Retinal pigment epithelial cell (primary cell): ENCODE measurements around the gene SUPT3H.

Source experiments
- DNase-seq: peaks from one replicate; pipeline ENCODE4 v3.0.0-alpha.2; 2010; ENCODE audit warnings: low read depth
- H3K4me3 ChIP-seq: 2 replicates; pipeline ENCODE4 v1.5.1; 2011; ENCODE audit warnings: mild to moderate bottlenecking, low read length, control low read depth, moderate library complexity
- TF ChIP-seq, protein P1 (sequence below): conservative IDR thresholded peaks from 2 replicates; pipeline ENCODE4 v1.5.1; 2011; ENCODE audit warnings: low read depth, low read length, control low read depth, inconsistent platforms

Gene SUPT3H

DNA sequence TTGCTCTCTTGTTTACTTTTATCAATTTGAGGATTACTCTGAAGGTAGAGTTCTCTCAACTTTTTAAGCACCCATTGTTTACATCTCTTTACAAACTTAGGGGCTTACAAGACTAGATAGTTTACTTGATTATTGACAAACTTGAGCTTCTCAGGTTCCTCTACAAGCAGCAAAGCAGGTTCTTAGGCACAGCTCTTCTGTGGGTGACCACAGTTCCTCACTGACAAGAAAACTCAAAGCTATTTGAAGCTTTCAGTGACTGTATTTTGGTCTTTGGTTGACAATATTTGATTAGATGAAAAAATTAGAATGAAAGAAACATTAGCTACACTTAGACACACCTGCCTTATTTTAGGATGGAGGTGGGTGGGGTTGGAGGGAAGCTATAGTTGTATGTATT lies 376.9 kb downstream of the SUPT3H start:
- no peak for DNase-seq
- TF ChIP-seq, protein P1, sequence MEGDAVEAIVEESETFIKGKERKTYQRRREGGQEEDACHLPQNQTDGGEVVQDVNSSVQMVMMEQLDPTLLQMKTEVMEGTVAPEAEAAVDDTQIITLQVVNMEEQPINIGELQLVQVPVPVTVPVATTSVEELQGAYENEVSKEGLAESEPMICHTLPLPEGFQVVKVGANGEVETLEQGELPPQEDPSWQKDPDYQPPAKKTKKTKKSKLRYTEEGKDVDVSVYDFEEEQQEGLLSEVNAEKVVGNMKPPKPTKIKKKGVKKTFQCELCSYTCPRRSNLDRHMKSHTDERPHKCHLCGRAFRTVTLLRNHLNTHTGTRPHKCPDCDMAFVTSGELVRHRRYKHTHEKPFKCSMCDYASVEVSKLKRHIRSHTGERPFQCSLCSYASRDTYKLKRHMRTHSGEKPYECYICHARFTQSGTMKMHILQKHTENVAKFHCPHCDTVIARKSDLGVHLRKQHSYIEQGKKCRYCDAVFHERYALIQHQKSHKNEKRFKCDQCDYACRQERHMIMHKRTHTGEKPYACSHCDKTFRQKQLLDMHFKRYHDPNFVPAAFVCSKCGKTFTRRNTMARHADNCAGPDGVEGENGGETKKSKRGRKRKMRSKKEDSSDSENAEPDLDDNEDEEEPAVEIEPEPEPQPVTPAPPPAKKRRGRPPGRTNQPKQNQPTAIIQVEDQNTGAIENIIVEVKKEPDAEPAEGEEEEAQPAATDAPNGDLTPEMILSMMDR, result no peak

DNA sequence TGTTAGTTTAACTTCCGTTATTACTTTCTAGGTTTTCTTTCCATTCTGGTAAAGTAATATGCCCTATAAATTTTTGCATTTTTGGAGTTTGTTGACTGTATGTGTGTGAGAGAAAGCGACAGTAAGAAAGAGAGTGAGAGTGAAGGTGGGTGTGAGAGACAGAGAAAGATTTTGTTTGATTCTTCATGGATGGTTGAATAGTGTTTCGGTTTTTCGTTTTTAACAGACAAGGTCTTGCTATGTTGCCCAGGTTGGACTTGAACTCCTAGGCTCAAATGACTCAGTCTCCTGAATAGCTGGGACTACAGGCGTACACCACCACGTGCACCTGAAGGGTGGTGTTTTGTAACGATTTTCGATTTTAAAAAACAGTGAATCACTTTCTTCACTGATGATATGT lies 378.7 kb downstream of the SUPT3H start:
- H3K4me3 ChIP-seq, result no peak overlapping the region
- no peak for DNase-seq
- TF ChIP-seq, protein P1, result no peak

More for the DNA sequence above, 376.9 kb downstream of the SUPT3H start:
- no peak overlapping the region for H3K4me3 ChIP-seq

DNA sequence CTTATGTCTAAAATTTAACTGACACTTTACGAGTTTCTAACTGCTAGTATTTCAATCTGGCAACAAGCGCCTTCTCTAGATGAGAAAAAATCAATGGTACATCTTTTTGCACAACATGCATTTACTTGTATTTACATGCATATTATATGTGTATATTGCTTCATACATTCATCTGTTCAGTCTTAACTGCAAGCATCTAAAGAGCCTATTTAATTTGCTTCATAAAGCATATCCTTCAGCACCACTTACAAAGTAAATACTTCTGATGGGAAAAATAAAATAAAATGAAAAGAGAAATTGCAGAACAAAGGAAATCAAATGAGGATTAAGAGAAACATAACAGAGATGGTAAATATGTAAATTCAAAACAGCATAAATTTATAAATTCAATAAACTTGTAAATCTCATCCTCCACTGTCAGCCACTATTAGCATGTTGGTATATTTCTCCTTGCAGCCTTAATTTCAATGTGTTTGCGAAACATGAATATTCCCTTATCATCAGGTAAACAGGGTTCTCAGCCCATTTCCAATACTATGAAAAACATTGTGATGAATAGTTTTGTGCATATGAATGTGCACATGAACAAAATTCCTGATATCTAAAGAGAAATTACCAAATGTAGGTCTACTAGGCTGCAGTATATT lies 382.1 kb downstream of the SUPT3H start:
- no peak for DNase-seq
- H3K4me3 ChIP-seq, result no peak overlapping the region
- TF ChIP-seq, protein P1, result no peak

DNA sequence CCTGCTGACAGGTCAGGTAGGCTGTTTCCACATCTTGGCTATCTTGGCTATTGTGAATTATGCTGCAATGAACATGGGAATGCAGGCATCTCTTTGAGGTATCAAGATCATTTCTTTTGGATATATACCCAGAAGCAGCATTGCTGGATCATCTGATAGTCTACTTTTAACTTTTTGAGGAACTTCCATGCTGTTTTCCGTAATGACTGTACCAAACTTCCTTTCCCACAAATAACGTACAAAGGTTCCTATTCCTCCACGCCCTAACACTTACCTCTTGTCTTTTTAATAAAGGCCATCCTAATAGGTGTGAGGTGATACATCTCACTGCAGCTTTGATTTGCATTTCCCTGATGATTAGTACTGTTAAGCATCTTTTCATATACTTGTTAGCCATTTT lies 388.3 kb downstream of the SUPT3H start:
- TF ChIP-seq, protein P1, result no peak
- no peak overlapping the region for H3K4me3 ChIP-seq
- no peak for DNase-seq

DNA sequence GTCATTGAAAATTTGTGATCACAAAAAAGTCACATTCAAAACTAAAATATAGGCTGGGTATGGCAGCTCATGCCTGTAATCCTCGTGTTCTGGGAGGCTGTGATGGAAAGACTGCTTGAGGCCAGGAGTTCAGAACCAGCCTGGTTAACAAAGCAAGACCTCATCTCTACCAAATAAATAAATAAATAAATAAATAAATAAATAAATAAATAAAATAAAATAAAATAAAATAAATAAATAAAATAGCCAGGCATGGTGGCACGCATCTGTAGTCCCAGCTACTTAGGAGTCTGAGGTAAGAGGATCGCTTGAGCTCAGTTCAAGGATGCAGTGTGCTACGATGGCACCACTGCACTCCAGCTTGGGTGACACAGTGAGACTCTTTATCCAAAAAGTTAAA lies 392.7 kb downstream of the SUPT3H start:
- TF ChIP-seq, protein P1, result no peak
- no peak overlapping the region for H3K4me3 ChIP-seq
- no peak for DNase-seq

DNA sequence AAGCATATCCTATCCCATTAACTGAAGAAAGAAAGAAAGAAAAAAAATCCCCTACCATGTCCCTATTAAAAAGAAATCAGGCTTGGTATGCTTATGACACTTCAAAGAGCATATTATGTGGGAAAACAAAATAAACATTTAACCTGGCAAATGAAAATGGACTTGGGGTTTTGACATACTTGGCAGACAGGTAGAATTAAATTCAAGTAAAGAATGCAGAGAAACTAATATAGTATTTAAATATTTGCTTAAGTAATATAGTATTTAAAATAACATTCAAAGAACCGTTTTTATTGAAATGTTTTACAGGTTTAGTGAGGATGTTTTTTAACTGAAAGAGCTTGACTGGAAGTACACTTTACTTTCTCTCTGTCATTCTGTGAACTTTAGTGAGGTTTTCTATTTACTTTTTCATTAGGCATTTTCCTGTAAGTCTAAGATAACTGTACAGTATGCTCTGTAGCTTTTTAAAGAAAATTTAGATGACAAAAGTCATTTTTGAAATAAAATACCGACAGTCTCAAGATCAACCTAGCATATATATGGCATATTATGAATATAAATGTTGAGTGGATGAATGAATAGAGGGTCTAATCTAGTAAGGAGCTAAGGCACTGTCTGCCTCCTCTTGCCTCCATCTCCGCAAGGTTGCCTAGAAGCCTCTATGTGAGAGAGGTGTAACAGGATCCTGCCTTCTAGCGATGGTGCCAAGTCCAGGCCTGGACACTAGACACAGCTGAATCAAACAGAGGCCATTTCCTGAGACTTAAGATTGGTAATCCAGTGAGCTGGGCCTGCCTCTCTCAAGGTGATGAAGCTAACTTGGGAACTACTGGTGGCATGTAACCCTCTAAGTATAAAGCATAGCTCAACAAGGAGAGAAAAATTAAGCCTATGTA lies 394.0 kb downstream of the SUPT3H start:
- TF ChIP-seq, protein P1, result no peak
- H3K4me3 ChIP-seq, result no peak overlapping the region
- DNase-seq, result no peak
